Activated CD8-positive, alpha-beta T cell treated with anti-CD3 and anti-CD28 coated beads, Interleukin-2, amount 10 ng/mL, durations not matched to agents 7 days and 5 days (primary cell): ENCODE measurements around the gene AAGAB. TPM values are rescaled to one million over a fixed set of nuclear protein-coding genes. Genes with fewer than 3 reads are reported as not detected.

Source experiments
- ATAC-seq: fragments of 150-1000 bp; cut with Tn5 transposase; one replicate; pipeline ENCODE4 v1.10.0; 2021; ENCODE audit warnings: moderate library complexity
- CTCF ChIA-PET: fragments of 350-600 bp; sonication (Branson Sonifier 250); formaldehyde crosslinking; loops from one replicate; lab custom pipeline; 2021; ENCODE audit warnings: antibody characterized with exemption; lab: Charles Lee
- POLR2A ChIA-PET: fragments of 350-600 bp; sonication (Branson Sonifier 250); formaldehyde crosslinking; loops from one replicate; lab custom pipeline; 2021; ENCODE audit warnings: antibody characterized with exemption; lab: Charles Lee
- DNase-seq: peaks from one replicate; pipeline ENCODE4 v3.0.0-alpha.2; 2020
- H3K27ac Mint-ChIP-seq: one replicate; pipeline ENCODE4 v1.8.0; 2021; ENCODE audit warnings: mild to moderate bottlenecking, mixed read lengths
- H3K27me3 Mint-ChIP-seq: one replicate; pipeline ENCODE4 v1.8.0; 2021; ENCODE audit warnings: low read depth, mixed read lengths
- H3K36me3 Mint-ChIP-seq: one replicate; pipeline ENCODE4 v1.8.0; 2021; ENCODE audit warnings: low read depth, mixed read lengths
- H3K4me1 Mint-ChIP-seq: one replicate; pipeline ENCODE4 v1.8.0; 2021; ENCODE audit warnings: low read depth, mixed read lengths
- H3K4me3 Mint-ChIP-seq: one replicate; pipeline ENCODE4 v1.8.0; 2021; ENCODE audit warnings: mild to moderate bottlenecking, mixed read lengths
- H3K9me3 Mint-ChIP-seq: one replicate; pipeline ENCODE4 v1.8.0; 2022; ENCODE audit warnings: mixed read lengths; ENCODE audit not compliant: insufficient read depth
- total RNA-seq, 2 experiments: library from RNA; stranded (reverse); gene quantifications; one replicate each; pipeline ENCODE4 v1.2.3, GENCODE V29; 2021

AAGAB gene
- total RNA-seq, 2 experiments from 2014 or later, result 57.2 TPM

- no peak overlapping the region for H3K4me3 Mint-ChIP-seq
- no peak for ATAC-seq
- no peak for DNase-seq
- H3K27ac Mint-ChIP-seq, result no peak overlapping the region
- POLR2A ChIA-PET, result no interaction called here
- H3K4me1 Mint-ChIP-seq, result peaks cover 25% of the 10 kb centered on the region
- H3K27me3 Mint-ChIP-seq, result no peaks in the 10 kb centered on the region
- CTCF ChIA-PET, result no interaction called here
- no peaks in the 10 kb centered on the region for H3K9me3 Mint-ChIP-seq
- H3K36me3 Mint-ChIP-seq, result peaks cover 51% of the 10 kb centered on the region
Observed at GRCh38 chr15:67184208-67184925, 70.1 kb downstream of the AAGAB start.

- DNase-seq (no peak), ATAC-seq (no peak)
- H3K9me3 Mint-ChIP-seq, result no peaks in the 10 kb centered on the region
- ChIA-PET CTCF (no interaction called here), POLR2A (no interaction called here)
- H3K4me3 Mint-ChIP-seq, result no peak overlapping the region
- no peaks in the 10 kb centered on the region for H3K27me3 Mint-ChIP-seq
- peaks cover 48% of the 10 kb centered on the region for H3K36me3 Mint-ChIP-seq
- no peak overlapping the region for H3K27ac Mint-ChIP-seq
- H3K4me1 Mint-ChIP-seq, result peaks cover 25% of the 10 kb centered on the region
Observed at GRCh38 chr15:67183443-67184169, 70.9 kb downstream of the AAGAB start.

- no peaks in the 10 kb centered on the region for H3K27me3 Mint-ChIP-seq
- ATAC-seq (no peak), DNase-seq (no peak)
- ChIA-PET POLR2A (no interaction called here), CTCF (interaction anchor here (0.6 kb wide), 1 partner anchor 74 kb away, joined by 4 read pairs; no protein-coding TSS in a partner anchor)
- H3K4me1 Mint-ChIP-seq, result peaks cover 23% of the 10 kb centered on the region
- H3K9me3 Mint-ChIP-seq, result no peaks in the 10 kb centered on the region
- no peak overlapping the region for H3K4me3 Mint-ChIP-seq
- no peak overlapping the region for H3K27ac Mint-ChIP-seq
- peaks cover 39% of the 10 kb centered on the region for H3K36me3 Mint-ChIP-seq
Observed at GRCh38 chr15:67181221-67181639, 73.2 kb downstream of the AAGAB start.

GRCh38 chr15:67180514-67181191 is 73.8 kb downstream of the AAGAB start:
- H3K27ac Mint-ChIP-seq, result no peak overlapping the region
- ATAC-seq, result no peak
- DNase-seq, result no peak
- no peak overlapping the region for H3K4me3 Mint-ChIP-seq
- H3K4me1 Mint-ChIP-seq, result peaks cover 22% of the 10 kb centered on the region
- no peaks in the 10 kb centered on the region for H3K9me3 Mint-ChIP-seq
- H3K27me3 Mint-ChIP-seq, result no peaks in the 10 kb centered on the region
- CTCF ChIA-PET, result interaction anchor here (0.6 kb wide), 1 partner anchor 73 kb away, joined by 4 read pairs; no protein-coding TSS in a partner anchor
- POLR2A ChIA-PET, result no interaction called here
- H3K36me3 Mint-ChIP-seq, result peaks cover 40% of the 10 kb centered on the region

GRCh38 chr15:67180035-67180434 is 74.4 kb downstream of the AAGAB start:
- peaks cover 34% of the 10 kb centered on the region for H3K36me3 Mint-ChIP-seq
- DNase-seq (no peak), ATAC-seq (no peak)
- peaks cover 22% of the 10 kb centered on the region for H3K4me1 Mint-ChIP-seq
- H3K9me3 Mint-ChIP-seq, result no peaks in the 10 kb centered on the region
- H3K27ac Mint-ChIP-seq, result peak overlapping the region; percentile 23
- H3K4me3 Mint-ChIP-seq, result no peak overlapping the region
- ChIA-PET POLR2A (no interaction called here), CTCF (interaction anchor here (1.4 kb wide), 1 partner anchor 18 kb away, joined by 4 read pairs; no protein-coding TSS in a partner anchor)
- H3K27me3 Mint-ChIP-seq, result no peaks in the 10 kb centered on the region

- Mint-ChIP-seq H3K4me1 (peaks cover 22% of the 10 kb centered on the region), H3K27me3 (no peaks in the 10 kb centered on the region), H3K27ac (peak overlapping the region; percentile 23), H3K36me3 (peaks cover 34% of the 10 kb centered on the region), H3K4me3 (no peak overlapping the region), H3K9me3 (no peaks in the 10 kb centered on the region)
- no peak for DNase-seq
- POLR2A ChIA-PET, result no interaction called here
- CTCF ChIA-PET, result interaction anchor here (1.4 kb wide), 1 partner anchor 19 kb away, joined by 4 read pairs; no protein-coding TSS in a partner anchor
- no peak for ATAC-seq
Observed at GRCh38 chr15:67179411-67179995, 75.0 kb downstream of the AAGAB start.

GRCh38 chr15:67178569-67179210 is 75.8 kb downstream of the AAGAB start:
- no peak for ATAC-seq
- Mint-ChIP-seq H3K36me3 (peaks cover 38% of the 10 kb centered on the region), H3K4me3 (no peak overlapping the region), H3K27ac (no peak overlapping the region), H3K9me3 (no peaks in the 10 kb centered on the region), H3K27me3 (no peaks in the 10 kb centered on the region), H3K4me1 (peaks cover 28% of the 10 kb centered on the region)
- ChIA-PET CTCF (interaction anchor here (1.0 to 1.4 kb wide), 2 partner anchors 20 to 233 kb away, joined by 3 to 4 read pairs; no protein-coding TSS in a partner anchor), POLR2A (no interaction called here)
- no peak for DNase-seq

- Mint-ChIP-seq H3K36me3 (peaks cover 38% of the 10 kb centered on the region), H3K4me1 (peaks cover 34% of the 10 kb centered on the region), H3K9me3 (no peaks in the 10 kb centered on the region), H3K27me3 (no peaks in the 10 kb centered on the region), H3K27ac (no peak overlapping the region), H3K4me3 (no peak overlapping the region)
- ChIA-PET CTCF (interaction anchor here (1.0 kb wide), 2 partner anchors 231 to 232 kb away, joined by 3 to 4 read pairs; no protein-coding TSS in a partner anchor), POLR2A (no interaction called here)
- ATAC-seq (no peak), DNase-seq (no peak)
Observed at GRCh38 chr15:67177752-67178151, 76.7 kb downstream of the AAGAB start.

- POLR2A ChIA-PET, result no interaction called here
- DNase-seq (no peak), ATAC-seq (no peak)
- peaks cover 44% of the 10 kb centered on the region for H3K36me3 Mint-ChIP-seq
- H3K27me3 Mint-ChIP-seq, result no peaks in the 10 kb centered on the region
- H3K4me1 Mint-ChIP-seq, result peaks cover 34% of the 10 kb centered on the region
- CTCF ChIA-PET, result interaction anchor here (0.7 to 1.0 kb wide), 3 partner anchors 59 to 230 kb away, joined by 3 to 4 read pairs (median 3); no protein-coding TSS in a partner anchor
- H3K9me3 Mint-ChIP-seq, result no peaks in the 10 kb centered on the region
- peak overlapping the region; percentile 28 for H3K27ac Mint-ChIP-seq
- H3K4me3 Mint-ChIP-seq, result no peak overlapping the region
Observed at GRCh38 chr15:67176195-67176971, 78.1 kb downstream of the AAGAB start.

GRCh38 chr15:67175643-67176071 is 78.8 kb downstream of the AAGAB start:
- Mint-ChIP-seq H3K4me1 (peaks cover 34% of the 10 kb centered on the region), H3K27me3 (no peaks in the 10 kb centered on the region), H3K36me3 (peaks cover 48% of the 10 kb centered on the region), H3K4me3 (no peak overlapping the region), H3K9me3 (no peaks in the 10 kb centered on the region), H3K27ac (peak overlapping the region; percentile 28)
- ATAC-seq (no peak), DNase-seq (no peak)
- ChIA-PET POLR2A (no interaction called here), CTCF (interaction anchor here (0.9 to 1.6 kb wide), 2 partner anchors 129 to 229 kb away, joined by 3 to 4 read pairs; no protein-coding TSS in a partner anchor)
